Coronary artery (tissue), 2 donors: ENCODE measurements around the gene MEX3C.

Source experiments
- DNase-seq: peaks from one replicate; pipeline ENCODE4 v3.0.0-alpha.2; 2017; ENCODE audit warnings: low spot score
- H3K27ac ChIP-seq, 2 donors: fragments of 200-600 bp; sonication (generic); one replicate each; pipeline ENCODE4 v1.5.1; 2016 to 2019
- H3K4me3 ChIP-seq: fragments of 200-600 bp; sonication (generic); 2 replicates; pipeline ENCODE4 v1.5.1; 2016; ENCODE audit warnings: mild to moderate bottlenecking, moderate library complexity
- CTCF ChIP-seq: fragments of 200-600 bp; sonication (generic); IDR thresholded peaks from one replicate; pipeline ENCODE4 v1.5.1; 2019; ENCODE audit warnings: antibody characterized with exemption

Gene MEX3C

GRCh38 chr18:51168960-51169662, 28.4 kb downstream of the MEX3C start:
- no peak for DNase-seq
- H3K27ac ChIP-seq: no peak overlapping the region
- no peak overlapping the region for H3K4me3 ChIP-seq
- TF ChIP-seq CTCF: no peak

- no peak overlapping the region for H3K27ac ChIP-seq
- no peak for DNase-seq
- no peak for TF ChIP-seq CTCF
- H3K4me3 ChIP-seq: no peak overlapping the region
Measured at GRCh38 chr18:51168026-51168742, 29.3 kb downstream of the MEX3C start.

- no peak for DNase-seq
- no peak overlapping the region for H3K4me3 ChIP-seq
- no peak overlapping the region for H3K27ac ChIP-seq
- no peak for TF ChIP-seq CTCF
Measured at GRCh38 chr18:51165296-51165695, 32.2 kb downstream of the MEX3C start.

- TF ChIP-seq CTCF: no peak
- no peak overlapping the region for H3K27ac ChIP-seq
- no peak for DNase-seq
Measured at GRCh38 chr18:51164761-51165281, 32.7 kb downstream of the MEX3C start.

GRCh38 chr18:51164342-51164741, 33.1 kb downstream of the MEX3C start:
- no peak overlapping the region for H3K4me3 ChIP-seq
- H3K27ac ChIP-seq: no peak overlapping the region
- TF ChIP-seq CTCF: no peak
- no peak for DNase-seq

More at GRCh38 chr18:51164761-51165281, 32.7 kb downstream of the MEX3C start:
- H3K4me3 ChIP-seq: no peak overlapping the region

GRCh38 chr18:51163543-51163942, 33.9 kb downstream of the MEX3C start:
- TF ChIP-seq CTCF: no peak
- DNase-seq: no peak
- Histone ChIP-seq H3K27ac (no peak overlapping the region), H3K4me3 (no peak overlapping the region)
